Thymus (tissue), 11 donors: ENCODE data around the gene SHISA2. TPM values are rescaled to one million over a fixed set of nuclear protein-coding genes. Genes with fewer than 3 reads are reported as not detected.

Experiments
- DNase-seq, 9 donors: peaks; one replicate each; pipeline ENCODE4 v3.0.0-alpha.2; 2013; ENCODE audit warnings: low spot score in 9 of 9, low read depth in 6 of 9, missing footprints in 1 of 9
- H3K27ac ChIP-seq, 2 donors: one replicate each; pipeline ENCODE4 v1.5.1; 2013; ENCODE audit warnings: control low read depth in 1 of 2, low read depth in 1 of 2, low read length in 1 of 2, mild to moderate bottlenecking in 1 of 2, moderate library complexity in 1 of 2
- H3K27me3 ChIP-seq, 2 donors: one replicate each; pipeline ENCODE4 v1.5.1; 2013; ENCODE audit warnings: low read length in 1 of 2; ENCODE audit not compliant: control insufficient read depth in 2 of 2, insufficient read depth in 1 of 2
- H3K36me3 ChIP-seq, 2 donors: one replicate each; pipeline ENCODE4 v1.5.1; 2013; ENCODE audit warnings: low read length in 1 of 2, mild to moderate bottlenecking in 1 of 2, moderate library complexity in 1 of 2; ENCODE audit not compliant: control insufficient read depth in 2 of 2, insufficient read depth in 2 of 2
- H3K4me1 ChIP-seq, 2 donors: one replicate each; pipeline ENCODE4 v1.5.1; 2013; ENCODE audit warnings: low read length in 2 of 2; ENCODE audit not compliant: control insufficient read depth in 2 of 2, insufficient read depth in 2 of 2
- H3K4me3 ChIP-seq, 2 donors: one replicate each; pipeline ENCODE4 v1.5.1; 2013; ENCODE audit warnings: low read length in 2 of 2, control low read depth in 1 of 2, mild to moderate bottlenecking in 1 of 2
- H3K9me3 ChIP-seq, 2 donors: one replicate each; pipeline ENCODE4 v1.5.1; 2013; ENCODE audit warnings: low read length in 1 of 2, mild to moderate bottlenecking in 1 of 2; ENCODE audit not compliant: control insufficient read depth in 2 of 2, insufficient read depth in 1 of 2
- WGBS: extraction: QIAGEN DNeasy Blood & Tissue Kit; methylation state at CpG from one replicate; pipeline ENCODE4 v1.1.7; 2013; 5-methylcytosine and 5-hydroxymethylcytosine counted together
- polyA plus RNA-seq: library from polyadenylated mRNA; stranded (reverse); fragments of 200-250 nt; gene quantifications from one replicate; pipeline ENCODE4 v1.2.3, GENCODE V29; 2013
- total RNA-seq: library from RNA; stranded (reverse); fragments of 120-200 nt; gene quantifications from one replicate; pipeline ENCODE4 v1.2.4, GENCODE V29; 2013
- donor health status: healthy.

SHISA2 gene
- total and polyA plus RNA-seq, 2 donors = 7.1 to 9.0 TPM

DNA sequence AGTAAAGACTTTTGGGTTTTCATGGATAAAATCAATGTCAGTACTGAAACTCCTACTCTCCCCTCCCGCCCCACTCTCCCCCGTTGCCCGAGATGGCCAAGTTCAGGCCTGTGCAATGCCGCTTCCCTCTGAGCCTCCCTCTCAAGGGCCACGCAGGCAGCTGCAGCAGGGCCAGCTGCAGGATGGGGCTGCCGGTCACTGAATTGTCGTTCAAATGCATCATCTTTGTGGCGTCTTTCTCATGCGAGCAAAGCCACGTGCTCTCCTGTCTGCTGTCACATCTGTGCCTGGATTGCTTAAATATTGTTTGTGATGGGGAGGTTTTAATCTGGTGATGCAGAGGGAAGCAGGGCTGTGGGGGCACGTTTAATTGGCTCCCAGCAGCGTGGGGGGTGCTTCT, 26.6 kb downstream of the SHISA2 start:
- Histone ChIP-seq H3K27me3 (peaks cover 0 to 19% of the 10 kb centered on the region in 2 donors), H3K4me1 (peaks cover 0 to 1% of the 10 kb centered on the region in 2 donors), H3K4me3 (no peak overlapping the region), H3K36me3 (no peaks in the 10 kb centered on the region), H3K27ac (no peak overlapping the region), H3K9me3 (no peaks in the 10 kb centered on the region)
- no peak for DNase-seq
- 88% methylated on average over 12 of the region's 12 CpGs for WGBS

DNA sequence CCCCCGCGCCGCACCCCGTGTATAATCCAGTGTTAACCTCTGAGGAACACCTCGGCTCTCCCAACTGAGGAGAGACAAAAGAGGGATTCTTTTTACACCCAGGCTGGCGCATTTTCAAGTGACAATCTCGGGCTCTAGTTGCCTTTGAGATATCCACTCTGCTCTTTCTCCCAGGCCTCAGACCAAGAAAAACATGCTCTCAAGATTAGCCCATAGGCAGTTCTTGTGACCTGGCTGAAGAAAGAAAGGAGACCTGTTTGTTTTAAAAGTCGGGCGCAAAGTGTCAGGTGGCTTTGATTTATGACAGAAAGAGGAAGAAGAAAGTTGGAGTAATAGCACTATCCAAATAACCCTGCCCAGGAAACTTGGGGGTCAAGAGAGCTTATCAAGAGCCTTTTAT, 27.3 kb downstream of the SHISA2 start:
- DNase-seq = no peak
- no peak overlapping the region for H3K27ac ChIP-seq
- H3K36me3 ChIP-seq = no peaks in the 10 kb centered on the region
- no peak overlapping the region for H3K4me3 ChIP-seq
- H3K4me1 ChIP-seq = peaks cover 0 to 7% of the 10 kb centered on the region in 2 donors
- WGBS = 80% methylated on average over 9 of the region's 9 CpGs
- peaks cover 0 to 19% of the 10 kb centered on the region in 2 donors for H3K27me3 ChIP-seq
- H3K9me3 ChIP-seq = no peaks in the 10 kb centered on the region

DNA sequence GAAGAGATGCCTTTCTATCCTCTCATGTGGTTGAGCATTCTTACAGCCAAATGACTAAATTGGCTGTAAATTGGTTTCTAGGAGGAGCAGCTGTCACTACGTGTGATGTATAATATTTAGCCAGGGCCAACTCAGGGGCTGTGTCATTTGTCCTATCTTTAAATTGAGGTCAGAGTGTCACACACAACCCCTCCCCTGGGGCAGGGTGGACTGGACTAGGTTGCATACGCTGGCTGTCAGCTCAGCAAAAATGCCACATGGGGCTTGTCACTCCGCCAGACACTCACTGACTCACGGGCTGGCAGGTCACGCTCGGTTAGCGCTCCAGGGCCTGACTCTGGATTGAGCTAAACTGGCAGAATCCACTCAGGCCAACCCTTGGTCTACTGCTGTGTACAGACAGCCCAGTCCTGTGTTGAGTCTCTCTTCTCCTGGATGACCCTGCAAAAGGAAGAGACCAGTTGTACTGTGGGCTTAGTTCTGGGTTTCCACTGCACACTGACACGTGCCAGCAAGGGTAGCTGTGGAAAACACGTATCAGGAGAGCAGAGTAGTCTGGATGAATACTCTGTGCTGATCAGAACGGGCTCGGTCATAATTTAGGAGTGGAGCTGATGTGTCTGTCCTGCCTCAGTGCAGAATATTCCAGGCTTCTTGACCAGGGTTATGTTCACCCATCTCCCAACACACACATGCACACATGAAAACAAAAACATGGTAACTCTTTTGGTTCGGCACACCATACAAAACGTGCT, 29.1 kb downstream of the SHISA2 start:
- H3K36me3 ChIP-seq = no peaks in the 10 kb centered on the region
- WGBS = 94% methylated on average over 13 of the region's 13 CpGs
- DNase-seq = no peak
- H3K4me3 ChIP-seq = no peak overlapping the region
- H3K9me3 ChIP-seq = no peaks in the 10 kb centered on the region
- no peak overlapping the region for H3K27ac ChIP-seq
- peaks cover 0 to 19% of the 10 kb centered on the region in 2 donors for H3K27me3 ChIP-seq
- peaks cover 0 to 12% of the 10 kb centered on the region in 2 donors for H3K4me1 ChIP-seq

DNA sequence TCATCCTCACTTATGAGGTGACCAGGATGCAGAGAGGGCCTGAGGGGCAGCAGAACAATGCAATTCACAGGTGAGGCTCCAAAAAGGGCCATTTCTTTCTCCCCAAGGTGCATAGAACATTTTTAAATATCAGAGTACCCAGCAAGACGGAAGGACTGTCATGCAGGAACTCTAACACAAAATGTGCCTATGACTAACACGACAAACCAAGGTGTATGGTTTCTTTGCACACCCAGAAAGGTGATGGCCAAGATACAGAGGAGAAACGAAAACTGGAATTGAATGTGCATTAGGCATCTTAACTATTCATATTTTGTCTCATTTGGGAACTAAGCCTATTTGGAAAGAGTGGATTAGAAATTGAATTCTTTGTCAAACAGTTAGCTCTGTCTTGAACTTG, 29.9 kb downstream of the SHISA2 start:
- no peak for DNase-seq
- no peaks in the 10 kb centered on the region for H3K36me3 ChIP-seq
- peaks cover 0 to 19% of the 10 kb centered on the region in 2 donors for H3K27me3 ChIP-seq
- H3K9me3 ChIP-seq = no peaks in the 10 kb centered on the region
- 89% methylated on average over 3 of the region's 3 CpGs for whole genome bisulfite sequencing
- no peak overlapping the region for H3K27ac ChIP-seq
- H3K4me1 ChIP-seq = peaks cover 0 to 20% of the 10 kb centered on the region in 2 donors
- H3K4me3 ChIP-seq = no peak overlapping the region

DNA sequence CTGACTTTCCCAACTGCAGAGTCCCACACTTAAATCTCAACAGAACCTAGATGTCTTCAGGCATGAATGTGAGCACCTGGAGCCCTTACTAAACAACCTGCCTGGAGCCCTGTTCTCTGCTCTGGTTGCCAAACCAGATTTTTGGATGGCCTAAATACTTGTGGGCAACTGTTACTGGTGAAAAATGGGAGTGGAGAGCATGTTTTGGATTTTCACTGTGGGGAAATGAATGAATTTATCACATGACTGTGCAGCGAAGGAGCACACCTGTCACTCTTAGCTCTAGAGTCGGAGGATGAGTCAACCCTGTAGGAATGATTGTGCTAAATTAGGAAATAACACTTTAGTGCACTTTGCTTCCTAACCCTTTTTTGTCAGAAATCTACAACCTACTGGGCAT, 30.3 kb downstream of the SHISA2 start:
- H3K4me1 ChIP-seq = peaks cover 0 to 20% of the 10 kb centered on the region in 2 donors
- peaks cover 0 to 19% of the 10 kb centered on the region in 2 donors for H3K27me3 ChIP-seq
- DNase-seq = no peak
- no peak overlapping the region for H3K4me3 ChIP-seq
- H3K36me3 ChIP-seq = no peaks in the 10 kb centered on the region
- no peak overlapping the region for H3K27ac ChIP-seq
- H3K9me3 ChIP-seq = no peaks in the 10 kb centered on the region
- 85% methylated on average over 2 of the region's 2 CpGs for WGBS

DNA sequence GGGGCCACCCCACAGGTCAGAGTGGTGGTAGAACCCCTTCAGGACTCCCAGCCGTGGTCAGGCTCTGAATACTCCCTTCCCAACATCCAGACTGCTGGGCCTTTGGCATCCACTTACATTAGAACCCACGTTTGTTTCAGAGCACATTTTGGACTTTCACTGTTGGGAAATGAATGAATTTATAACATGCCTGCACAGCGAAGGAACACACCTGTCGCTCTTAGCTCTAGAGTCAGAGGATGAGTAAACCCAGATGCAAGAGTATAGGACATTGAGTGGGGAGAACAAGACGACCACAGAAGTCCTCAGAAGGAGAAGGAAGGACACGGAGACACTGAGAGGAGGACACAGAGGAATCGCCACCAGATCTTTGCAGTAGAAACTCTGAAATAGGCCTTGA, 30.9 kb downstream of the SHISA2 start:
- no peak overlapping the region for H3K27ac ChIP-seq
- WGBS = 93% methylated on average over 7 of the region's 7 CpGs
- peaks cover 0 to 16% of the 10 kb centered on the region in 2 donors for H3K27me3 ChIP-seq
- peaks cover 0 to 20% of the 10 kb centered on the region in 2 donors for H3K4me1 ChIP-seq
- no peak overlapping the region for H3K4me3 ChIP-seq
- no peaks in the 10 kb centered on the region for H3K9me3 ChIP-seq
- H3K36me3 ChIP-seq = no peaks in the 10 kb centered on the region
- no peak for DNase-seq

DNA sequence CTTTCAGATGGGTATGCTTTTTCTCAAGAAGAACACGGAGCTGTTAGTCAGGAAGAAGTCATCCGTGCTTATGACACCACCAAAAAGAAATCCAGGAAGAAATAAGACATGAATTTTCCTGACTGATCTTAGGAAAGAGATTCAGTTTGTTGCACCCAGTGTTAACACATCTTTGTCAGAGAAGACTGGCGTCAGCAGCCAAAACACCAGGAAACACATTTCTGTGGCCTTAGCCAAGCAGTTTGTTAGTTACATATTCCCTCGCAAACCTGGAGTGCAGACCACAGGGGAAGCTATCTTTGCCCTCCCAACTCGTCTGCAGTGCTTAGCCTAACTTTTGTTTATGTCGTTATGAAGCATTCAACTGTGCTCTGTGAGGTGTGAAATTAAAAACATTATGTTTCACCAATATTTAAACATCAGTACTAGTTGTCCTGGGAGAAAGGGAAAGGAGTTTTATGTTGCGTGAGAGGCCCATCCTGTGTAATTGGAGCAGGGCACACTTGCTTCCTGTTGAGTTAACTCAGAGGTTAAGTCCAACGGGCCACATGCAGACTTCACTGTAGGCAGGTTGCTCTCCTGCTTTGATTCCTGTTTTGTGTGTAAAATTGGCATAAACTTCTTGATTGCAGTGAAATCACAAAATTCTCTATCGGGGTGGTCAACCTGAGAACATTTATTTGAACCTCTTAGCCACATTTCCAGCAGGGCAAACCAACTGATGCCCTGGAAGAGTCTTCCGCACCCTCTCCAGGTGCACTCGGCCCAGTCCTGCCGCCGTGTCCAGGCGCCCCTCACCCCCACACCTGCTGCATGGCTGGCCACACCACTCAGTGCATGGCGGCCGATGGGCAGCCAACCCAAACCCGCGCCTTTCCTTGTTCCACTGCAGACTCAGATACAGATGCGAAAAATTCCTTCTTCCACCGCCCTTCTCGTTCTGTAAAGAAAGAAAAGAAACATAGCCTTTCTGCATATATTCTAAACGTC, 31.6 kb downstream of the SHISA2 start:
- DNase-seq = no peak
- Histone ChIP-seq H3K9me3 (no peaks in the 10 kb centered on the region), H3K36me3 (no peaks in the 10 kb centered on the region), H3K27me3 (peaks cover 0 to 13% of the 10 kb centered on the region in 2 donors), H3K4me1 (peaks cover 0 to 20% of the 10 kb centered on the region in 2 donors), H3K4me3 (no peak overlapping the region), H3K27ac (no peak overlapping the region)
- WGBS = 70% methylated on average over 22 of the region's 22 CpGs

DNA sequence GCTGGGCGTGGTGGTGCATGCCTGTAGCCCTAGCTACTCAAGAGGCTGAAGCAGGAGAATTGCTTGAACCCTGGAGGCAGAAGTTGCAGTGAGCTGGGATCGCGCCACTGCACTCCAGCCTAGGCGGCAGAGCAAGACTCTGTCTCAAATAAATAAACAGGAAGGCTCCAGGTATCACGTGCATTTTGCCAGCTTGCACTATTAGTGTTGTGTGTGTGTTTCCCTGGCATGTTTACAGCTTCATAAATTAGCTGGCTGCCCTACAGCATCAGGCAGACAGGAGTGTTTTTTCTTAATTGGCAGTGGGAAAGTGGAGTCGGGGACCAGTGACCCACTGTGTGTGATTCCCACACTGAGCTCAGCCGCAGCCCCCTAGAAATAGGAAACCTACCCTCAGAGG, 32.6 kb downstream of the SHISA2 start:
- WGBS = 91% methylated on average over 7 of the region's 7 CpGs
- H3K9me3 ChIP-seq = no peaks in the 10 kb centered on the region
- H3K27me3 ChIP-seq = peaks cover 0 to 5% of the 10 kb centered on the region in 2 donors
- H3K4me3 ChIP-seq = no peak overlapping the region
- no peak for DNase-seq
- no peaks in the 10 kb centered on the region for H3K36me3 ChIP-seq
- peaks cover 0 to 20% of the 10 kb centered on the region in 2 donors for H3K4me1 ChIP-seq
- H3K27ac ChIP-seq = no peak overlapping the region
